GM19351 (cell line): ENCODE measurements around the gene SMG7.

Experiments
- ATAC-seq: cut with Tn5 transposase; IDR thresholded peaks from one replicate; pipeline ENCODE4 v1.9.1; 2021; ENCODE audit warnings: mild to moderate bottlenecking, moderate library complexity; ENCODE audit not compliant: unreplicated experiment

SMG7 gene

DNA sequence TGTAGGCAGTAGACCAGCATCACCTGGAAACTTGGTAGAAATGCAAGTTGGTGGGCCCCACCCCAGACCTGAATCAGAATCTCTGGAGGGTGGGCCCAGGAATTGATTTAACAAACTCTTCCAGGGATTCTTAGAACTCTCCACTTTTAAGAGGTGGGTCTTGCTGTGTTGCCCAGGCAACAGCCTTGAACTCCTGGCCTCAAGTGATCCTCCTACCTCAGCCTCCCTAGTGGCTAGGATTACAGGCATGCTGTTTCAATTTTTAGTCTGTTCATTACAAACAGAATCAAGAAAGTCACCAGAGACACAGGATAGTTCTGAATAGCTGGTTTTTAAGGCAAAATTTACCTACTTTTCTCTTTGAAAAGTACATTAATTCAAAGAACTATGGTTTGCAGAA lies 86.8 kb downstream of the SMG7 start:
- ATAC-seq = no peak

DNA sequence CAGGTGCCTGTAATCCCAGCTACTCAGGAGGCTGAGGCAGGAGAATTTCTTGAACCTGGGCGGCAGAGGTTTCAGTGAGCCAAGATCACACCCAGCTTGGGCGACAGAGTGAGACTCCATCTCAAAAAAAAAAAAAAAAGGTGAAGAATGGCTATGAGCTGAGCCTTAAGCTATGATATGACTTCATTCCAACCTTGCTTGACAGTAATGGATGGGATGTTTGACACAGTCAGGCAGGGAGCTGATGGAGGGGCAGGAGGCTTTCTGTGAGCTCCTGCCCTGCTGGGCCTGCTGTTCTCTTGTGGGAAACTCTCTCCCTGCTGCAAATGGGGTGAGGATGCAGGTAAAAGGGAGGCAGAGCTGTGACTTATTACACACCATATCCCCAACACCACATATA lies 90.4 kb downstream of the SMG7 start:
- ATAC-seq = no peak

DNA sequence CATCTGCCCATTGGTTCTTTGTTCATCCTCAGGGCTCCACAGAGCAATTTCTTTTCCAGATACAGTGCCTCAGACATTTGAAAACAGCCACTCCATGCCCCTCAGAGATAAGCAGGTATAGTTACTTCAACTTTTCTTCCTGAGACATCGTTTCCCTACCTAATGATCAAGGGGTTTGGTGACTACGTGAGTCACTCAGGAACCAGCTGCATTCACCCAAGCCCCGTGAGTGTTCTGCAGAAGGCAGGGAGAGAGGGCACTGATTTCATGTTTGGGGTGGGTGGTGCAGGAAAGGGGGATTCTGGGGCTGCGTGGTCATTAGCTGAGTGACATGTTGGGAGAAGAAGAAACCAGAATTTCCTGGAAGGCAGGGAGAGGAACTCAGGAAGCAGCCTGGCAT lies 93.0 kb downstream of the SMG7 start:
- ATAC-seq = no peak

DNA sequence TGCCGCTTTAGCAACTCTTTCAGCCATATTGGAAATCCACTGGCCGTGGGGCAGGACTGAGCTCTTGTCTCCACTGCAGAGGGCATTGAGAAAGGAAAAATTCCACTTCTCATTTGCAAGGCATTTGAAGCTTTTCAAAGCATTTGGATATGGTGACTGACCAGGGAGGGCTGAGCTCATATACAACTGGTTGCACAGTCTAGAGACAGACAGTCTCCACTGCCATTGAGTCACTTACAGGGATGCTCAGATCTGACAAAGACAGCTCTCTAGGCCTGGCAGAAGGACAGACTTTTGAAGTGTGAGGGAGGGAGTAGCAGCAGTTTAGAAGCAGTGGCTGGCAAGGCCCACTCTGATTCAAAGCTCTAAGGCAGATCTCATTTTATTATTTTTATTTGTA lies 93.7 kb downstream of the SMG7 start:
- no peak for ATAC-seq

DNA sequence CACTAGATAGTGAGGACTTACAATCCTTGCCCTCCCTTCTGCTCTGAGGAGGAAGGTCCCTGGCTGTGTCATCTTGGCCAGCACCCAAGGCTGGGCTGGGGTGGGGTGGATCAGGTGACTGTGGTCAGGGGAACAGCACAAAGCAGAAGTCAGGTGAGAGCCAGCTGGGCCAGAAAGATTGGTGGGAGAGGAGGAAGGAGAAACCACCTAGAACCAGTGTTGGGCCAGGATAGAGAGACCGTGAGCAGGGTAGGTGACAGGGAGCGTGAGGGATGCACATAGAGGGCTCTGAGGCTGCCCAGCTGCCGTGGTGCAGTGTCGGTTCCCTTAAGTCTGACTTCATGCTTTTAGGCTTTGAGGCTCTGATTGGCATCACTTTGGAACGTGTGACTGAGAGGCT lies 95.3 kb downstream of the SMG7 start:
- ATAC-seq = peak; percentile 76

DNA sequence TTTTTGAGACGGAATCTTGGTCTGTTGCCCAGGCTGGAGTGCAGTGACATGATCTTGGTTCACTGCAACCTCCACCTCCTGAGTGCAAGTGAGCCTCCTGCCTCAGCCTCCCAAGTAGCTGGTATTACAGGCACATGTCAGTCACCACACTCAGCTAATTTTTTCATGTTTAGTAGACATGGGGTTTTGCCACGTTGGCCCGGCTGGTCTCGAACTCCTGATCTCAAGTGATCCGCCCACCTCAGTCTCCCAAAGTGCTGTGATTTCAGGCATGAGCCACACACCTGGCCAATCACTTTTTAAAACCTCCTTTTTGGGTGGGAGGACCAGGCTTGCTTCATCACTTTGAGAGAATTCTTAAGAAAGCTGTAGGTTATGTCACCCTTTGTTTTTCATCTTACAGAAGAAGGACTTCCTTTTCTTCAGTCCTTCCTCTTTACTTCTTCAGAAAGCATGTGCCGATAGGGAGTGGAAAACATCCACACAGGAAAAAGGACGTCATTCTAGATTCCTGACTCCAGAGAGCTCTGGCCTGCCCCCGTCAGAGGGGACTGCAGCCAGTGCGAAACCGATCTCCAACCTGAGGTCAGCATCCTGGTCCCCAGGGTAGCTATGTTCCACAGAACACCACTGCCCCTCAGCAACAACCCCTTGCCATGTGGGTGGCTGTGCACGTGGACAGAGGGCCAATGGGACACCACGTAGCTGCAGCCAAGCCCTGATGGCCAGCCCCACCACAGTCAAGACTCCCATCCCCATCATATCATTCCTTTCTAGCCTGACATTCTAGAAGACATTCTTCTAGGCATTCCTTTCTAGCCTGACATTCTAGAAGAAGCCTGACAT lies 96.1 kb downstream of the SMG7 start:
- ATAC-seq = no peak

DNA sequence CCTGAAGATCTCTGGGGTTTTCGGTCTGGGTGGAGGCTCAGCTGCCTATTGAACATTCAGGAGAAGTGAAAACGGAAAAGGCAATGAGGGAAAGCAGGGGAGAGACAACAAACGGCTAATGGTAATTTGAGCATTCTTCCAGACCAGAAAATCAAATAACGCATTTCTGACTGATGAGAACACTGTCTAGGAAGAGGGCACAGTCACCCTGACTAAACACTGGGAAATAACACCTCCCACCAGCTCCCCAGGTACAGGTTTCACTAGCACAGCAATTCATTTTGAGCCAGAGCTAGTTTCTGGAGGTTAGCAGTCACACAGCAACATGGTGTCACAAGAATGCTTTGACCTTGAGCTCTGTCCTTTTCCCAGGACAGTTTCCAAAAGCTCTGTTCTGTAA lies 96.8 kb downstream of the SMG7 start:
- no peak for ATAC-seq

DNA sequence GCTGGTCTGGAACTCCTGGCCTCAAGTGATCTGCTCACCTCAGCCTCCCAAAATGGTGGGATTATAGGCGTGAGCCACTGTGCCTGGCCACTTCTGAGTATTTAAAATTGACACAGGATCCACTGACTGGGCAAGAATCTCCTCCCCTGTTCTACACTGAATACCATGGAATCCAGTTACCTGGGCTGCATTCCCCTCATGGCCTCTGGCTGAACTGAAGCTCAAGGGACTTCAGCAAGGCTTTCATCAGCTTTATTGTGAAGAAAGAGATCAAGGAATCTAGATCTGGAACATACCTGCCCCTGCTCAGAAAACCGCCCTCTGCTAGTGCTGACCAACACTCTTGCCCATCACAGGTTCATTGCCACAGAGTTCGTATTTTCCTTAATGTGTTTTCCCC lies 97.5 kb downstream of the SMG7 start:
- no peak for ATAC-seq

DNA sequence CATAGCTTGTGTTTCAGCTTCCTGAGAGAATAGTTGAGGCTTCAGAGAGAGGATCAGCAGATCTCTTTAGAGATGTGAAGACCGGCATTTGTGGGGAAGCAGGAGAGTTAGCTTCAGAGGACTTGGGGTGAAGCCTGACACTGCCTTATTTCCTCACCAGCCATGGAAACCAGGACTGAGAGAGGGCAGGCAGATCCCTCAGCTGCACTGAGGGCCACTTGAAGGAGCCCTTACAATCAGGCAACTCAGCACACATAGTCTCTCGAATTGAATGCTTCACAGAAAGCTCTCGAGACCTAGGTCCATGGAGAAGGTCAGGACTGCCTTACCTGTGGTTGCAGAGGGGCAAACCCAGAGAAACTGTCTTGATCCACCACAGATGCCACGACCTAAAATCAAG lies 98.2 kb downstream of the SMG7 start:
- ATAC-seq = no peak

DNA sequence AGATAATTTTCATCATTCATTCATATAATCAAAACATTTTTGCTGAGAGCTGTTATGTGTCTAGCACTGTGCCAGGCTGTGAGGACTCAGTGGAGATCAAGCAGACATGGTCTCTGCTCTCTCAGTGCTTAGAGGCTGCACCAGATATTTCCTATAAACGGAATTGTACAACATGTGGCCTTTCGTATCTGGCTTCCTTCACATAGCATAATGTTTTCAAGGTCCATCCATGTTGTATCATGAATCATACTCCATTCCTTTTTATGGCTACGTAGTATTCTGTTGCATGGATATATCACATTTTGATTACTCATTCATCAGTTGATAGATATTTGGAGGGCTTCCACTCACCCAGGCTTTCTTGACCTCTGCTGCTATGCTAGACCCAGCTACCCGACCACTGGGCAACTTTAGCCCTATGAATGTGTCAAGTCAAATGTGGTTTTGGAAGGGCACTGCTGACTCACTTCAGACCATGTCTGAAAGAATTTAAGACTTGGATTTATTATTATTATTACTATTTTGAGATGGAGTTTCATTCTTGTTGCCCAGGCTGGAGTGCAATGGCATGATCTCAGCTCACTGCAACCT lies 99.5 kb downstream of the SMG7 start:
- ATAC-seq = no peak

DNA sequence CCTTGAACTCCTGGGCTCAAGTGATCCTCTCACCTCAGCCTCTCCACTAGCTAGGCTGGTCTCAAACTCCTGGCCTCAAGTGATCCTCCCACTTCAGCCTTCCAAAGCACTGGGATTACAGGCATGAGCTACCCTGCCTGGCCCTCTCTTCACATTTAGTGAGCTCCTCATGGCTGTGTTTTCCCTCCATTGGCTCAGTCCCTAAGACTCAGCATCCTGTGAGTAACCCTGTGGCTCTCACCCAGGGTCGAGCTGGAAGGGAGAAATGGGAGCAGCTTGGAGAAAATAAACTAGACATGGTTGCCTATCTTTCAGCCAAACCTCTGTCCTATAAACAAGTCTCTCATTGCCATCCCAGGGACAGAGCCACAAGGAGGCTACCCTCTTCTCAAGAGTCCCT lies 100.4 kb downstream of the SMG7 start:
- ATAC-seq = no peak

DNA sequence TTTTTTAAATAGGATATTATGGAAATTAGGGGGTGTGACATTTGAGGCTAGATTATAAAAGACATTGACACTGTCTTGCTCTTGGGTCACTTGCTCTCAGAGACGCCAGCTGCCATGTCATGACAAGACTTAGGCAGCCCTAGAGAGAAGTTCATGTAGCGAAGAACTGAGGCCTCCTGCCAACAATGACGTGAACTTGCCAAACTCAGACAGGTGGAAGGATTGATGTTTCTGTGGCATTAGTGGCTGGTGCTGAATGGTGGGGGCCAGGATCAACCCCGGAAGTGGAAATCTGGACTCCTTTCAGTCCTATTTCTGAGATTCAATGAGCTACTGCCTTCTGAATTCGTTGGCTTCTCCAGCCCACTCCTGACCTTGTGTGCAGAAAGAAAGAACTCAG lies 103.3 kb downstream of the SMG7 start:
- no peak for ATAC-seq

DNA sequence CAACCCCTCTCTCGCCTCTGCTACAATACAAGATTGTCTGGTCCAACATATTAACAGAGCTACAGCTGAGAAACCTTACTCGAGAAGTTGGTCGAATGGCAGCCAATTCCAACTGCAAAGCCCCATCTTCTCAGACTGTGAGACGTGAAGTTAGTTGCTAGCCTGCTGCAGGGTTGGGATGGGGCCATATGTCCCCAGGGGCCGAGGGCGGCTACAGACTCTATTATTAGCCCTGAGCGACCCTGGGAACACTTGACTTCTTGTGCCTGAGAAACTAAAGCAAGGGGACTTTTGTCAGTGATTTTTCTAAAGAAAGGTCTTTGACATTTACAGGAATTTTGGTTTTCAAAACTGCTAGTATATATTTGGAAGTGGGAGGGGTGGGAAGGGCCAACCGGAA lies 104.2 kb downstream of the SMG7 start:
- no peak for ATAC-seq

DNA sequence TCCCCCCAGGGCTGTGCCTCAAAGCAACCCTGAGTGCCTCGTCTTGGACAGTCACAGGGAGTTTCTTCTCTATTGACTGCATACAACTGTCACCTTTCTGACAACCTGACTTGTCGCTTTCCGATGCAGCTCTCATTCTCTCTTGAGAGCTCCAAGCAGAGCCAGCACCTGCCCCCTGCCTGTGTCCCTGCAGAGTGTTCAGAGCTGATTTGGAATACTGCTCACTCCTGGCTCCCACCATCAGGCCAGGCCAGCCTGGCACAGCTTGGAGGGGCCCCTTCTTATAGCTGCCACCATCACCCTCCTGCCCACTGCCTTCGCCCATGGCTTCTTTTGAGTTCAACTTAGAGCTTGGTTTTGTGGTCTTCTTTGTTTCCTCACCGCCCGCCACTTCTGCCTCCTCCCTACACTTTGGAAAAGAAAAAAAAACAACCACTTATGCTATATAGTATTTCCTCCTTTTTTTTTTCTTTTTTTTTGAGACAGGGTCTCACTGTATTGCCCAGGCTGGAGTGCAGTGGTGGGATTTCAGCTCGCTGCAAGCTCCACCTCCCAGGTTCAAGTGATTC lies 105.7 kb downstream of the SMG7 start:
- ATAC-seq = no peak

DNA sequence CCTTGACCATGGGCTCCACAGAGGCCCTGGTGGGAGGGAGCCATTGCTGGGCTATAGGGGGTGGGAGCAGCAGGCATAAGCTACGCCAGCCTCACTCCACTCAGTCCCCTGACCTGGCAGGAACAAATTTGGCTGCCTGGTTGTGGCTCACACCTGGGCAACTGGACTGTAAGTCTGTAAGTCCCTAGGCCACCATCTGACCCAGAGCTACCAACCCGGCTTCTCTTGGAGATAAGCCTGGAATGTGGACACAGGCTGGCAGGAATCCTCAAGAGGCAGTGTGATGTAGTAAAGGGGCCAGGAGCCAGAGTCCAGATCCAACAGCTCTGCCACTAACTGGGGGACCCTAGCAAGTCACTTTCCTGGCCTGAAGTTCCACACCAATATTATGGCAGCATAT lies 106.6 kb downstream of the SMG7 start:
- no peak for ATAC-seq

DNA sequence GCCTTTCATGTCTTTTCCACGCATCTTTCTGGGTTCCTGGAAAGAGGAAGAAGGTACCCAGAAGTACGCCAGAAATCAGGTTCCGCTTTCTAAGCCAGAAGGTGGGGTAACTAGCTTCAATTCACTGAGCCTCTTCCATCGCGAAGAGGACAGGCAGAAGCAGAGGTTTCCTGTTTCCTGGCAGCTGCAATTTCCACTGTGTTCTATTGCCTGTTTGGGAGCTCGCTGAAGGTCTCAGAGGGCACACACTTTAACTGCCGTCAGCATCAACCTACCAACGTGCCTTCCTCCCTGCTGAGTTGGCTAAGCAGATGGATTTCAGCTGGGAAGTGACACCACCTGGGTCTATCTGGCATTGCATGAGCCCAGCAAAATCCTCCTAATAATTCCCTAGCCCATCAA lies 108.0 kb downstream of the SMG7 start:
- no peak for ATAC-seq

DNA sequence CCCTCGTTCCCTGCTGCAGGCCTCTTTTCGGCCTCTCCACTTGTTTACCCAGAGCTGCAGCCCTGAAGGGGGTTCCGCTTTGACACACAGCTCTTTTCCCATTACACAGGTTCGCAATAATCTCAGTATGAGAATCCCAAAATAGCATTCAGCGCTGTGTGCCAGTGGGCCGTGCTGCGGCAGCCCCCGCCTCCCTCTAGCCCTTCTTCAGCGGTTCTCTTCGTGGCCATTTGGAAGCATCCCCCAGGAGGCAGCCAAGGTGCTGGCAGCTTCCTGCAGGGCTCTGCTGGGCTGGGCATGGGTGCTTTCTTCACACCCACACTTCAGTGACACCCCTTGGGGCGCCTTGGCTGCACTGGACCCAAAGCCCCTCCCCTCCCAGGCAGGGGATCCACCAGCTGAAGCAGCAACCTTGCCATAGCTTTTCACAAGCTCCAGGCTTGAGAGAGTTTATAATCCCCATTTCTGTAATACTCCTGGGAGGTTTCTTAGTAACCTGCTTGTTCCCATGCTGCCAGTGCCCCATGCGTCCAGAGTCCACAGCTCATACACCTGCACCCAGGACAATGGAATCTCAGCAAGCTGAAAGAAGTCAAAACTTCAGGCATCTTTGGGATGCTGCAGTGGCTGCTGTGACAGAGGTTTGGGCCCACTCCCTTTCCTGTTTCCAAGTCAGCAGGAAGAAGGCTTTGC lies 109.9 kb downstream of the SMG7 start:
- ATAC-seq = no peak

DNA sequence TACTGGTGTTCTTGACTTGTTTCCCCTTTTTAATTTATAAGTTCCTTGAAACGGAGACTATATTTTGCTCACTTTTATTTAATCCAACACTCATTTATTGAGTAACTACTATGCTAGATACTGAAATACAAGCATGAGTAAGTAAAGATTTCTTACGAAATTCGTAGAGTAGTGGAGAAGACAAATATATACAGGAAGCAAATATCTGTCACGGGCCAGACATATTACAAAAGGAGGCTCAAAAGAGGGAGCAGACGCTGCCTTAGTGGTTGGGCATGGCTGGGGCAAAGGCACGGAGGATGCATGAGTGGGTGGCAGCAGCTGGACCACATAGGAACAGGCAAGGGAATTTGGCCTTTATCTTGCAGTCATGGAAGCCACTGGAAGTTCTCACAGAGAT lies 111.2 kb downstream of the SMG7 start:
- ATAC-seq = no peak

DNA sequence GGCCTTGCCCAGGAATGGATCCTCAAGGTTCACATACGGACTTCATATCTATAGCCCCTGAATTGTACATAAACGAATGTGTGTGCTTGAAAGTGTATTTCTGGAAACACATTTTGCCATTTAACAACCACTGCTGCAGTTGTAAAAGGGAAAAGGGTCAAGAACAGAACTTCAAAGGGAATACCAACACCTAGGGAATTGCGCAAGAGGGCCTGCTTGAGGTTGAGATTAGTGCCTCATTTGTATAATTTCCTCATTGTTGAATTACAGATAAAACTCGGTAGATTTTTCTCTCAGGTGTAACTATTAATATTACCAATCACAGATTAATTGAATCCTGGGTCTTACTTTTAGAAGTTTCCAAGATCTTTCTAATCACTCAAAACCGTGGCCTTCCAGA lies 111.8 kb downstream of the SMG7 start:
- no peak for ATAC-seq

DNA sequence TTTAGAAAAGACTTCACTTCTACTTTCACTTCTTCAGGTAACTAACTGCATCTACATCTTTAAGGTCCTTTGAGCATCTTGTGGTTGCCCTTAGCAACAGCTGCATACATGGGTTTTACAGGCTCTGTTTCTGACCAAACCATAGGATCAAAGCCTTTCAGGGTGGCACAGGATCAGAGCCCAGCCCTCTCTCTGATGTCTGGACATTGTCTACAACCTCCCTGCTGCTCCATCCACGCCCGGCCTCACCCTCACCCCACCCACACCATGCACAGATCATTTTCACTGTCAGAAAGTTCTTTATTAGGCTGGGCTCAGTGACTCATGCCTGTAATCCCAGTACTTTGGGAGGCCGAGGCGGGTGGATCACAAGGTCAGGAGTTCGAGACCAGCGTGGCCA lies 112.7 kb downstream of the SMG7 start:
- ATAC-seq = peak; percentile 49

DNA sequence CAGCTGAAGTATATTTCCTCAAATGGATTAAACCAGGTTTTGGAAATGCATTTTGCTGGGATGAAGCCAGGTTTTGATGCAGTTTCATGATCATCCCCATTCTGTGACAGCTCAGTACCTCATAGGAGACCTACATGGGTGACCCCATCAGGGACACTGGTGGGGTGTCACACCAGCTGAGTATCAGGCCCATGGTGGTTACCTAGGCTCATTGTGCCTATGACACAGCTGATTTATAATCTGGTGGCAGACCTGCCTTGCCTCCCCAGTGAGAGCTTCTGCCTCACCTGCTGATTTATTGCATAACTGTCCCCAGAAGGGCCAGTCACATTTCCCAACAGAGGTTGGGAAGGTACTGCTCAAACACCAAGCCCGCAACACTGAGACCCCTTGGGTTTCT lies 114.2 kb downstream of the SMG7 start:
- ATAC-seq = no peak

DNA sequence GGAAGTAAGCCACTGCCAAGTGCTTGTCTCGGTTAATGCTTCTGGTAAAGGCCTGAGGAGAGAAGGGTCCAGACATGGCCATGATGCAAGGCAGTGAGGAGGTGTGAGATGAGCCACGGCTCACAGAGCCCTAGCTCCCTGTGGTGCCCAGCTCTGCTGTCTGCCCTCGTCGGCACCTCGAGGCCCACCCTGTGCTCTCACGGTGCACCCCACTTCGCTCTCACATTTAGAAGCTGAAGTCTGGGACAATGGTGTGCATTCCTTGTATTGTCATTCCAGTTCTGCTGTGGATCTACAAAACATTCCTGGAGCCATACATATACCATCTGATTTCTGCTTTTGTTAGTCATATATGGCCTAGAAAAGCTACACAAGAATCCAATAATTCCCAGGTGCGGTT lies 114.6 kb downstream of the SMG7 start:
- no peak for ATAC-seq
